ENCODE results near the gene CXXC4.

The CXXC4 gene

DNA sequence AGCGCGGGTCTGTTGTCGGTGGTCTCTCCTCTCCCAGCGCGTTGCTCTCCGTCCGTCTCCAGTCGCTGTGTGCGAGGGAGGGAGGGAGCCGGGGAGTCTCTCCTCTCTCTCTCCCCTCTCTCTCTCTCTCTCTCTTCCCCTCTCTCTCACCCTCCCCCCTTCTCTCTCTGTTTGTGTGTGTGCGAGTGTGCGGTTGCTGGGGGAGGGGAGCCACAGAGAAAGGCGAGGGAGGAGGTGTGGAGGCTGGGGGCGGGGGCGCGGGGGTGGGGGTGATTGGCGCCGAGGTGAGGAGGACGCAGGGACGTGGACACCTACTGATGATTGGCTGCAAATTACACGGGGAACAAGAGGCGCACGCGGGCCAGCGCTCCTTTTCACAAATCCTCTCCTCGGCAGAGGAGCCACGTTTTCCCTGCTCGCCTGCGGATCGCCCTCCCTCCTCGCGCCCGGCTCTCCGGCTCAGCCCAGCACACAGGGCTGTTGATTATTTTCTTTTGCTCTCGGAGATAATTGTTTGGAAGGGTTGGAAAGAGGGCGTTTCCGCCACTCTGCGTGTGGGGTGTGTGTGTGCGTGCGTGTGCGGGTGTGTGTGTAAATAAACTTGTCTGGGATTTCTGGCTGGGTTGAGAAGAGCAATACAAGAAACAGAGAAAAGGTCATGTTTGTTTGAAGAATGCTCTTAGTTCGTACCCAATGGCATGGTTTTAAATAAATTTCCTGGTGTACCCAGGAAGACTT, at the start of gene CXXC4:
Gene CXXC4 (minus strand): TSS at position 73 of the 738 bp plus-strand sequence. CDS start 3,092 bp downstream, outside the sequence.
- no peak for DNase-seq (ENCODE audit: low read depth)

GRCh38 chr4:104533156-104533555, 38.5 kb upstream of the CXXC4 start:
- no peak for DNase-seq (ENCODE audit: low read depth)

GRCh38 chr4:104532677-104533076, 38.0 kb upstream of the CXXC4 start:
- DNase-seq (ENCODE audit: low read depth) = no peak

- DNase-seq (ENCODE audit: low read depth) = no peak
Measured at GRCh38 chr4:104531390-104531789, 36.7 kb upstream of the CXXC4 start.

GRCh38 chr4:104530426-104530825, 35.7 kb upstream of the CXXC4 start:
- no peak for DNase-seq (ENCODE audit: low read depth)

- no peak for DNase-seq (ENCODE audit: low read depth)
Measured at GRCh38 chr4:104524591-104524990, 29.9 kb upstream of the CXXC4 start.

- no peak for DNase-seq (ENCODE audit: low read depth)
Measured at GRCh38 chr4:104524026-104524425, 29.3 kb upstream of the CXXC4 start.

GRCh38 chr4:104519588-104519987, 24.9 kb upstream of the CXXC4 start:
- DNase-seq (ENCODE audit: low read depth) = no peak

GRCh38 chr4:104516884-104517283, 22.2 kb upstream of the CXXC4 start:
- no peak for DNase-seq (ENCODE audit: low read depth)

- DNase-seq (ENCODE audit: low read depth) = no peak
Measured at GRCh38 chr4:104508224-104508623, 13.5 kb upstream of the CXXC4 start.

DNA sequence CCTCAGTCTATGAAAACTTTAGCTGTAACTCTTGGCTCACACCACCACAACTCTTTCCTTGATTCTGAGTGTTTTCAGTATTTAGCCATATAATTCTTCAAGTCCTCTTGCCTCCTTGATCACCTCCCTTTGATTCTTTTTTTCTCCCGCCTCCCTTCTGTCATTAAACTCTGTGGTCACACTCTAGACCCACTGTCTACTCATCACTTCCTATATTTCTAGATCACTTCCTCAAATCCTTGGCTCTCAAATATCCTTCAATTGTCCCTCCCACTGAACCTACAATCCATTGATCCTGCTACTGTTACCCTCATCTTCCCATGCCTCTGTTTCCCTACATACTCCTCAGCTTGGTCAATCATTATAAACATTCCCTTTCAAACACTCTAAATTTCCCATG, 12.4 kb upstream of the CXXC4 start:
- no peak for DNase-seq (ENCODE audit: low read depth)

DNA sequence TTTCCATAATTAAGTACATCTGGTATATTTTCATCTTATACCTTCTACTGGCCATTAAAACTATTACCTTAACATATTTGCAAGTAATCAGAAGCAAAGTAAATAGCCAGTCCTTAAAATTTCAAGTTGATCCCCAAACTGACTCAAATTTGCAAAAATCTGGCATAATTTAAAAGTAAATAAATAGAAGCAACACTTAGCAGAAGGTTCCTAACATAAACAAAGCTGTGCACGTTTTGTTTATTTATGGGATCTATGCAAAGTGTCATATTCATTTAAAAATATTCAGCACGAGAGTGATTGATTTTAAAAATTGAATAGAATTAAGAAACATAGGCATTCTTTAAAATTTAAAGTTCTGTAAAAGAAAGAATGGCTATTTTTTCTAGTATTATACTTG, 9.8 kb upstream of the CXXC4 start:
- no peak for DNase-seq (ENCODE audit: low read depth)

DNA sequence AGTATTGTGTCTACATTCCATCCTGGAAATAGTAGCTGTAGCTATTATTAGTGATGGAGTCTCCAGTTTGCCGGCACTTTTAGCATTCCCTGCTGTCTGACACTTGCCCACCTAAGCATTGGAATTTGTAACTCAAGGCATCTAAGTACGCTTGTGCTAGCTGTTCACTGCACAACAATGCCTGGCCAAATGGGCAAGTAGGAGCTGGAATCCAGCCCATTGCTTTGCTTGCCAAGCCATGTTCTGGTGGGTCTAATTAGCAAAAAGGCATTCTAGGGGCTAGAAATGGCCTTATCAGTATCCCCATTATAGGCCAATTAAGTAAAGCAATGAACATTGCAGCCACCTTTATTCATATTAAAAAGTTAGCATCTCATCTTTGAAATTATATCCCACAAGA, 7.8 kb upstream of the CXXC4 start:
- no peak for DNase-seq (ENCODE audit: low read depth)

- no peak for DNase-seq (ENCODE audit: low read depth)
Measured at GRCh38 chr4:104501290-104501689, 6.6 kb upstream of the CXXC4 start.

DNA sequence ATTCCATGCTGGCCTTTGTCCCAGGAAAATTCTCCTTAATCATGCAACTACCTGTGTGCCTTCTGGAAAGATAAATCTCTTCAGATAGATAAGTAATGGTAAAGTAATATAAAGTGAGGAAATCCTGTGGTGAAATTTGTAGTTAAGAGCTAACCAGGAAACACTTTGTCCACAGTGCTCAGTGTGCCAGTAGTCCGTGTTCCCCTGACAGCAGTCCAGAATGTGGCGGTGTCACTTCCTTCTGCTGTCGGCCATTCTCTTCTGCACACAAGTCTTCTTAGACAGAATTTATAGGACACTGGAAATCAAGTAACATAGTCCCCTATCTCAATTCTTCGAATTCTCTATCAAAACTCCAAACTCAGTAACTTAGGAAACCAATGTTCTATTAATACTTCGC, 5.7 kb upstream of the CXXC4 start:
- no peak for DNase-seq (ENCODE audit: low read depth)

- DNase-seq (ENCODE audit: low read depth) = no peak
Measured at GRCh38 chr4:104494185-104494584, 509 bp downstream of the CXXC4 start.

DNA sequence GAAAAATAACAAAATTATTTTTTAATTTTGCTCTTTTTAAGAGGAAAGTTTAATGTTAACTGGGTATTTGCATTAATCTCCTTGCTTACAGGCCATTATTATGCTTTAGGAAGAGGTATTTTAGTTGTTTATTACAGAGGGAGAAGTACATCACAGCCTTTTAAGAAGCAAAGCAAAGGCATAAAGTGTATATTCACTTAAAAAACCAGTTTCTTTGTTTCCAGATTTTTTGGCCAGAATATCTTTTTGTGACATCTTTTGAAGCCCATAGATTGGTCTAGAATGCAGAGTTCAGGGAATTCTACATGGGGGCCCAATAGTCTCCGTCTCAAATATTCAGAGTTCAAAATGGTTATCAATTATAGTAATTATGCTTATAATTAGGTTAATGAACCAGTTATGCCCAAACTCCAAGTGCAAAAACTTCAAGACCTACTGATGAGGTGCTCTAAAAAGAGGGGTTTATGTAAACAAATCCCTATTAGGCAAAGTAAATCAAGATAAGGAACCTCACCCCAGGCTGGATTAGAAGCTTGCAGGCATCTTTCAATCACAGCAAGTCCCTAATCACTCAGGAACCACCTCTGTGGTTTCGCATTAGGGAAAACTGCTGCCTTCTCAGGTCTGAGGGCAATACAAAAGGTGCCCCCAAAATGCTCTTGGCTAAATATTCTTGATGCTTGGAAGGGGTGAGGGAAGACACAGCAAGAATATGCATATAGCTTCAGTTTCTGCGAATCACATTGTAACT, 1.4 kb downstream of the CXXC4 start:
- no peak for DNase-seq (ENCODE audit: low read depth)

- DNase-seq (ENCODE audit: low read depth) = no peak
Measured at GRCh38 chr4:104492183-104492771, 2.4 kb downstream of the CXXC4 start.

DNA sequence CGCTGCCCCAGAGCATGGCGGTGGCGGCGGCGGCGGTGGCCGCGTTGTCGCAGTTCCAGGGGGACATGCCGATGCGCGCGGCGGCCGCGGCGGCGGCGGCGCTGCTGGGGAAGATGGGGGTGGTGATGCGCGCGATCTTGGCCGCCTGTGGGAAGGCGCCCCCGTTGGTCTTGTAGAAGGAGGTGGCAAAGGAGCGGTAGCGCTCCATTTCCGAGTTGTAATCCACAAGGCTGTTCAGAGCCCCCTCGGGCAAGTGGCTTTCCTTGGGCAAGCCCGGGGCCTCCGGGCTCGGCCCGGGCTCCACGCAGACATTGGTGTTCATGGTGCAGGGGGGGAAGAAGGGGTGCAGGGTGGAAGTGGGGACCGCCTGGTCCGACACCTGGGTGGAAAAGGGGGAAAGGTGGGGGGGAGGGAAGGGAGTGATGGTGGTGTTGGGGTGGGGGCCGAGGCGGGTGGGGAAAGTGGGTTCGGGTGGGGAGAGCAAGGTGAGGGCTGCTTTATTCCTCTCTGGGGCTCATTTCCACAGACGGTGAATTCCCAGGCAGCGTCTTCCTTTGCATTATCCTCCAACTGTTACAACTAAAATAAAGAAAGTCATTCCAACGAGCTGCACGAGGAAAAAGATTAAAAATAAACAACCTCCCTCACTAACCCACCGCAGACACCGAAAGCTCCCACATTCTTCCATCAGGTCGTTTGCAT, 3.1 kb downstream of the CXXC4 start:
- DNase-seq (ENCODE audit: low read depth) = no peak

GRCh38 chr4:104490770-104491480, 3.8 kb downstream of the CXXC4 start:
- DNase-seq (ENCODE audit: low read depth) = peak; percentile 21

DNA sequence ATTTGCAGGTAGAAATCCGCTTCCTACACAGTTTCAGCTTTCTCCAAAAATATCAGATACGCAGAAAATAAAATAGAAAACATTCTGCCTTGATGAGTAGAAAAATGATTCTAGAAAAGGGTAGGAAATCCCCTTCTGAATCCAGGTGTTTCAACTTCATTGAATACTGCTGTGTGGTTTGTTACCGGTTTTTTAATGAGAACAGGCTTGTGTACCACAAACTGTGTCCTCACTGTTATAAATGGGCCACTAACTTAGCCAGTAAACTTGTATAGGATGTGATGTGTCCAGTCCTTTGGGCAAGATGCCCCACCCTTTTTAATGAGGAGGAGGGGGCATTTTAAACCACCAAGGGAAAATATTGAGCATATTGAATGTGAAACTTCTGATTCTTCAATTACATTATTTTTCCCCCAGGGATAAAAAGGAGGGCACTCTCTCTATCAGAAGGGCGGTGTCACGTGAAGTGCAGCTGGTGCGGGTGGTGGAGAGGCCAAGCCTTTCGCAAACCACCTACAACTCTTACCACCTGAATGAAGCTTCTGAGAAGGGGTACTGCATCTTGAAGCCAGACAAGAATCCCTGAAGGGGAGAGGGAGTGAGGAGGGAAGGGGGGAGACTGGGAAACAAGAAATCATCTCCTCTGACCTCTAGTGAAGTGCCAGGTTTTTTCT, 4.5 kb downstream of the CXXC4 start:
- no peak for DNase-seq (ENCODE audit: low read depth)

Measured in stimulated activated CD8-positive, alpha-beta memory T cell treated with anti-CD3 and anti-CD28 coated beads, Interleukin-4, amount 100 ng/mL, for 24 hours (primary cell).